Hepatocyte (in vitro differentiated cells): Measurements from ENCODE around the gene AOX1.

Experiments
- EZH2 ChIP-seq: fragments of 200-600 bp; sonication (generic); IDR thresholded peaks from 2 replicates; pipeline ENCODE4 v1.6.1; 2016; ENCODE audit warnings: antibody characterized with exemption, mild to moderate bottlenecking, borderline replicate concordance
- TF ChIP-seq, protein P1 (sequence below): fragments of 200-600 bp; sonication (generic); IDR thresholded peaks from 2 replicates; pipeline ENCODE4 v1.5.1; 2016; ENCODE audit warnings: antibody characterized with exemption, mild to moderate bottlenecking; ENCODE audit not compliant: poor library complexity

DNA sequence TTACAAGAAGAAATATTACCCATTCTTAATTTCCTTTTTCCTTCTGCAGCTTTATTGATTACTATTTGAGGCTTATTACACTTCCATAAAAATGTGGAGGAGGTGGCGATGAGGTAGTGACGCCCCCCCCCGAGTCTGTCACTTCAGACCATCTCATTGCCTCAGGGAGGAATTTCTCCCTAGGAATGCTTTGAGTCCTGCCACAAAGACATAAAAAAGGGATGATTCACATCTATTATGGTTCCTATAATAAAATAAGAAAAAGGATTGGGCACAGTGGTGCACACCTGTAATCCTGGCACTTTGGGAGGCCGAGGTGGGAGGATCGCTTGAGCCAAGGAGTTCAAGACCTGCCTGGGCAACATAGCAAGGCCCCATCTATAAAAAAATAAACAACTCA is 93.7 kb downstream of the AOX1 start:
- TF ChIP-seq, protein P1, sequence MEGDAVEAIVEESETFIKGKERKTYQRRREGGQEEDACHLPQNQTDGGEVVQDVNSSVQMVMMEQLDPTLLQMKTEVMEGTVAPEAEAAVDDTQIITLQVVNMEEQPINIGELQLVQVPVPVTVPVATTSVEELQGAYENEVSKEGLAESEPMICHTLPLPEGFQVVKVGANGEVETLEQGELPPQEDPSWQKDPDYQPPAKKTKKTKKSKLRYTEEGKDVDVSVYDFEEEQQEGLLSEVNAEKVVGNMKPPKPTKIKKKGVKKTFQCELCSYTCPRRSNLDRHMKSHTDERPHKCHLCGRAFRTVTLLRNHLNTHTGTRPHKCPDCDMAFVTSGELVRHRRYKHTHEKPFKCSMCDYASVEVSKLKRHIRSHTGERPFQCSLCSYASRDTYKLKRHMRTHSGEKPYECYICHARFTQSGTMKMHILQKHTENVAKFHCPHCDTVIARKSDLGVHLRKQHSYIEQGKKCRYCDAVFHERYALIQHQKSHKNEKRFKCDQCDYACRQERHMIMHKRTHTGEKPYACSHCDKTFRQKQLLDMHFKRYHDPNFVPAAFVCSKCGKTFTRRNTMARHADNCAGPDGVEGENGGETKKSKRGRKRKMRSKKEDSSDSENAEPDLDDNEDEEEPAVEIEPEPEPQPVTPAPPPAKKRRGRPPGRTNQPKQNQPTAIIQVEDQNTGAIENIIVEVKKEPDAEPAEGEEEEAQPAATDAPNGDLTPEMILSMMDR = no peak
- no peak for TF ChIP-seq EZH2
